ENCODE data around the gene SARDH.

The SARDH gene

GRCh38 chr9:133701321-133701980 lies 36.7 kb downstream of the SARDH start:
- no peak for DNase-seq

- DNase-seq, result no peak
Observed at GRCh38 chr9:133700819-133701320, 37.3 kb downstream of the SARDH start.

- no peak for DNase-seq
Observed at GRCh38 chr9:133699546-133699945, 38.6 kb downstream of the SARDH start.

- no peak for DNase-seq
Observed at GRCh38 chr9:133696071-133696472, 42.1 kb downstream of the SARDH start.

- DNase-seq, result no peak
Observed at GRCh38 chr9:133694686-133695085, 43.5 kb downstream of the SARDH start.

- no peak for DNase-seq
Observed at GRCh38 chr9:133693703-133694529, 44.2 kb downstream of the SARDH start.

- no peak for DNase-seq
Observed at GRCh38 chr9:133693116-133693515, 45.0 kb downstream of the SARDH start.

GRCh38 chr9:133692364-133692985 lies 45.7 kb downstream of the SARDH start:
- no peak for DNase-seq

GRCh38 chr9:133691626-133692363 lies 46.4 kb downstream of the SARDH start:
- DNase-seq, result no peak

- no peak for DNase-seq
Observed at GRCh38 chr9:133691191-133691590, 47.0 kb downstream of the SARDH start.

GRCh38 chr9:133690081-133690561 lies 48.0 kb downstream of the SARDH start:
- DNase-seq, result no peak

- no peak for DNase-seq
Observed at GRCh38 chr9:133689151-133689763, 48.9 kb downstream of the SARDH start.

- no peak for DNase-seq
Observed at GRCh38 chr9:133687856-133688761, 50.0 kb downstream of the SARDH start.

- no peak for DNase-seq
Observed at GRCh38 chr9:133686642-133687575, 51.2 kb downstream of the SARDH start.

GRCh38 chr9:133685653-133686609 lies 52.2 kb downstream of the SARDH start:
- DNase-seq, result no peak

GRCh38 chr9:133684936-133685361 lies 53.2 kb downstream of the SARDH start:
- DNase-seq, result no peak

GRCh38 chr9:133684121-133684935 lies 53.8 kb downstream of the SARDH start:
- no peak for DNase-seq

GRCh38 chr9:133683586-133684120 lies 54.5 kb downstream of the SARDH start:
- DNase-seq, result no peak

Data from amniotic stem cell (primary cell).